Thyroid gland (tissue), 4 donors: ENCODE results near the gene HPCAL1. TPM values are rescaled to one million over a fixed set of nuclear protein-coding genes. Genes with fewer than 3 reads are reported as not detected.
A peak's percentile ranks its signal among the peaks of the same experiment; 100 is the strongest.

ENCODE experiments used
- DNase-seq, 2 donors: peaks; one replicate each; pipeline ENCODE4 v3.0.0-alpha.2; 2019
- H3K27ac ChIP-seq, 3 donors: fragments of 200-600 bp; sonication (generic); 1 replicate in 2 of 3; 2 replicates in 1 of 3; pipeline ENCODE4 v1.5.1; 2016 to 2019; ENCODE audit warnings: mild to moderate bottlenecking in 1 of 3, moderate library complexity in 1 of 3
- H3K27me3 ChIP-seq: fragments of 200-600 bp; sonication (generic); one replicate; pipeline ENCODE4 v1.5.1; 2019
- H3K36me3 ChIP-seq, 2 donors: fragments of 200-600 bp; sonication (generic); one replicate each; pipeline ENCODE4 v1.5.1; 2016 to 2019
- H3K4me1 ChIP-seq, 2 donors: fragments of 200-600 bp; sonication (generic); one replicate each; pipeline ENCODE4 v1.5.1; 2017 to 2019
- H3K4me3 ChIP-seq, 3 donors: fragments of 200-600 bp; sonication (generic); replicated peaks in 1 of 3; 1 replicate in 2 of 3; 2 replicates in 1 of 3; pipeline ENCODE4 v1.5.1; 2016; ENCODE audit warnings: mild to moderate bottlenecking in 1 of 3
- H3K9me3 ChIP-seq: fragments of 200-600 bp; sonication (generic); one replicate; pipeline ENCODE4 v1.5.1; 2017
- CTCF ChIP-seq, 6 experiments: fragments of 200-600 bp in 3 of 6; fragments of 450-650 bp in 3 of 6; sonication (generic) in 3 of 6; IDR thresholded peaks; one replicate each; pipeline ENCODE4 v1.5.1; 2016 to 2019; ENCODE audit warnings: antibody characterized with exemption in 6 of 6, mild to moderate bottlenecking in 2 of 6, inconsistent platforms in 1 of 6, moderate library complexity in 1 of 6
- POLR2A ChIP-seq, 2 donors: fragments of 450-650 bp; IDR thresholded peaks; one replicate each; pipeline ENCODE4 v1.6.1; 2017; ENCODE audit warnings: antibody characterized with exemption in 2 of 2, mild to moderate bottlenecking in 2 of 2, moderate library complexity in 1 of 2
- WGBS, 2 donors: methylation state at CpG; one replicate each; pipeline ENCODE4 v1.1.5; 2017; 5-methylcytosine and 5-hydroxymethylcytosine counted together
- intact Hi-C: fragments of 100-400 bp; cut with DNase I; formaldehyde crosslinking; loops from one replicate; pipeline ENCODE4 v1.15.1; 2023
- total RNA-seq, 4 donors: library from RNA; depleted of rRNA; stranded (reverse); fragments of >200 nt; gene quantifications; one replicate each; pipeline ENCODE4 v1.2.3, GENCODE V29; 2016

The HPCAL1 gene
- total RNA-seq, 4 donors from 2014 or later = 39.9 to 84.2 (median 64.8) TPM

- Histone ChIP-seq H3K27ac (no peak overlapping the region), H3K36me3 (no peaks in the 10 kb centered on the region), H3K27me3 (no peaks in the 10 kb centered on the region), H3K4me1 (peaks cover under 1 to 19% of the 10 kb centered on the region in 2 donors), H3K4me3 (no peak overlapping the region), H3K9me3 (no peaks in the 10 kb centered on the region)
- TF ChIP-seq POLR2A (IDR thresholded peaks at IDR 0.05) (no peak), CTCF (IDR thresholded peaks at IDR 0.05) (no peak)
- no peak for DNase-seq
- WGBS, 2 donors = 78 to 94% methylated on average over 6 to 15 of the region's 16 CpGs
- intact Hi-C loops = no loop called here
Observed at GRCh38 chr2:10399358-10399757, 96.7 kb downstream of the HPCAL1 start.

- Histone ChIP-seq H3K4me3 (no peak overlapping the region), H3K27me3 (no peaks in the 10 kb centered on the region), H3K4me1 (peaks cover 7 to 26% of the 10 kb centered on the region in 2 donors), H3K36me3 (no peaks in the 10 kb centered on the region), H3K27ac (peak overlapping the region in 1 of 3 donors; percentile 71), H3K9me3 (no peaks in the 10 kb centered on the region)
- WGBS, 2 donors = 89 to 95% methylated on average over 14 of the region's 14 CpGs
- TF ChIP-seq CTCF (IDR thresholded peaks at IDR 0.05) (no peak), POLR2A (IDR thresholded peaks at IDR 0.05) (no peak)
- intact Hi-C loops = no loop called here
- no peak for DNase-seq
Observed at GRCh38 chr2:10400002-10400401, 97.3 kb downstream of the HPCAL1 start.

DNA sequence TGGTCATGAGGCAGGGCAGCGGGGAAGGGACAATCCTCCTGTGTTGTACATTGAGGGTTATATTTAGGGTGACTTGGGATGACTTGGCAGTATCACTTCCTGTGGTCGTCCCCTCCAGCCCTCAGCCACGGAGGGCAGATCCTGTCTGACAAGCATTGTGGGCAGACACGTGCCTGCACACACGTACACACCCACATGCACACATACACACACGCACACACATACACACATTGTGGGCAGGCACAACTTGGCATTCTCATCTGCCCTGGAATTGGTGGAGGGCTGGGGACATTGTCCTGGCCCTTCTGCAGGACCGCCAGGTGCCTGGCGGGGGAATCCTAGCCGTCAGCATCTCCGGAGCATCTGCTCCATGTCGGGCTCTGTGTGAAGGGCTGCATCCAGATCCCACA is 97.9 kb downstream of the HPCAL1 start:
- intact Hi-C loops = no loop called here
- TF ChIP-seq POLR2A (IDR thresholded peaks at IDR 0.05) (no peak), CTCF (IDR thresholded peaks at IDR 0.05) (no peak)
- DNase-seq = no peak
- Histone ChIP-seq H3K9me3 (no peaks in the 10 kb centered on the region), H3K27ac (peak overlapping the region in 2 of 3 donors; percentile 37 to 71), H3K36me3 (no peaks in the 10 kb centered on the region), H3K4me3 (no peak overlapping the region), H3K4me1 (peaks cover 10 to 31% of the 10 kb centered on the region in 2 donors), H3K27me3 (no peaks in the 10 kb centered on the region)
- WGBS, 2 donors = 79 to 84% methylated on average over 10 to 11 of the region's 11 CpGs

GRCh38 chr2:10400978-10401951 is 98.6 kb downstream of the HPCAL1 start:
- WGBS, 2 donors = 78 to 84% methylated on average over 19 to 21 of the region's 21 CpGs
- no peak for DNase-seq
- Histone ChIP-seq H3K36me3 (no peaks in the 10 kb centered on the region), H3K4me1 (peaks cover 10 to 38% of the 10 kb centered on the region in 2 donors), H3K27me3 (no peaks in the 10 kb centered on the region), H3K27ac (peak overlapping the region in 2 of 3 donors; percentile 37 to 71), H3K4me3 (no peak overlapping the region), H3K9me3 (no peaks in the 10 kb centered on the region)
- intact Hi-C loops = no loop called here
- TF ChIP-seq POLR2A (IDR thresholded peaks at IDR 0.05) (no peak), CTCF (IDR thresholded peaks at IDR 0.05) (no peak)

GRCh38 chr2:10402062-10402585 is 99.4 kb downstream of the HPCAL1 start:
- no peaks in the 10 kb centered on the region for H3K36me3 ChIP-seq
- peaks cover 13 to 47% of the 10 kb centered on the region in 2 donors for H3K4me1 ChIP-seq
- no peak for TF ChIP-seq CTCF (IDR thresholded peaks at IDR 0.05)
- TF ChIP-seq POLR2A (IDR thresholded peaks at IDR 0.05) = no peak
- intact Hi-C loops = no loop called here
- no peaks in the 10 kb centered on the region for H3K27me3 ChIP-seq
- peak overlapping the region in 1 of 3 donors; percentile 71 for H3K27ac ChIP-seq
- 84 to 91% methylated on average over 14 of the region's 14 CpGs for WGBS, 2 donors
- H3K9me3 ChIP-seq = no peaks in the 10 kb centered on the region
- H3K4me3 ChIP-seq = no peak overlapping the region
- DNase-seq = no peak
